K562 (cell line): ENCODE measurements around the gene SMU1. TPM values are rescaled to one million over a fixed set of nuclear protein-coding genes. Genes with fewer than 3 reads are reported as not detected.
A peak's percentile ranks its signal among the peaks of the same experiment; 100 is the strongest.

Experiments used
- HDAC3 ChIP-seq: fragments of 450-650 bp; IDR thresholded peaks from 2 replicates; pipeline ENCODE4 v1.6.1; 2018; ENCODE audit warnings: borderline replicate concordance, mild to moderate bottlenecking, moderate library complexity; ENCODE audit not compliant: partially characterized antibody
- MEIS2 ChIP-seq: fragments of 450-650 bp; IDR thresholded peaks from 2 replicates; pipeline ENCODE4 v1.6.1; 2014; ENCODE audit warnings: mild to moderate bottlenecking; ENCODE audit not compliant: partially characterized antibody
- NRF1 ChIP-seq, 2 experiments: fragments of 450-650 bp; IDR thresholded peaks in 1 of 2; conservative IDR thresholded peaks in 1 of 2; 2 replicates each; pipeline ENCODE4 v1.6.1; 2014; ENCODE audit warnings: mild to moderate bottlenecking in 2 of 2
- POLR2H ChIP-seq: IDR thresholded peaks from 2 replicates; pipeline ENCODE4 v1.6.1; 2016; ENCODE audit warnings: missing genetic modification characterization, low read depth, mild to moderate bottlenecking, control low read depth, missing compliant biosample characterization, moderate library complexity
- PTRF ChIP-seq: fragments of 450-650 bp; IDR thresholded peaks from 2 replicates; pipeline ENCODE4 v1.6.1; 2016; ENCODE audit warnings: mild to moderate bottlenecking, missing genetic modification characterization, missing compliant biosample characterization
- polyA plus RNA-seq, 8 experiments: library from polyadenylated mRNA; depleted of rRNA in 4 of 8; stranded (reverse) in 5 of 8; unstranded in 3 of 8; fragments of >200 nt; fragmentation: Nextera tagmentation in 2 of 8; fragmentation: Illumina TruSeq in 1 of 8; extraction: Ambion mirVana in 2 of 8; extraction: Trizol in 1 of 8; gene quantifications; 2 replicates each; pipeline versions ENCODE4 v1.2.1 to v1.2.3, GENCODE V29; 2011 to 2014; ENCODE audit warnings: inconsistent platforms in 1 of 8, missing spikeins in 1 of 8
- total RNA-seq, 7 experiments: library from RNA; depleted of rRNA in 6 of 7; stranded (reverse); fragments of >200 nt in 6 of 7; fragmentation: Illumina TruSeq in 2 of 7; extraction: Trizol in 2 of 7; gene quantifications; 2 replicates each; pipeline versions ENCODE4 v1.2.1 to v1.2.3, GENCODE V29; 2011 to 2021; ENCODE audit warnings: low replicate concordance in 1 of 7
- TF ChIP-seq, protein P1 (sequence below): sonication (generic); formaldehyde crosslinking; IDR thresholded peaks from 2 replicates; pipeline ENCODE4 v1.8.0; 2023; ENCODE audit warnings: mild to moderate bottlenecking, missing genetic modification reagents
- TF ChIP-seq, protein P2 (sequence below): fragments of 450-650 bp; formaldehyde crosslinking; IDR thresholded peaks from 2 replicates; pipeline ENCODE4 v1.4.0; 2020; ENCODE audit warnings: mild to moderate bottlenecking, moderate library complexity
- TF ChIP-seq, protein P3 (sequence below): sonication (generic); formaldehyde crosslinking; IDR thresholded peaks from 2 replicates; pipeline ENCODE4 v1.8.1; 2023; ENCODE audit warnings: missing genetic modification reagents, mild to moderate bottlenecking, borderline replicate concordance

The SMU1 gene
- total and polyA plus RNA-seq, 9 of the 15 experiments (the other 6 are each of a cell fraction or from before 2014, with no cell fraction given), result 13.2 to 33.4 (median 20.7) TPM

DNA sequence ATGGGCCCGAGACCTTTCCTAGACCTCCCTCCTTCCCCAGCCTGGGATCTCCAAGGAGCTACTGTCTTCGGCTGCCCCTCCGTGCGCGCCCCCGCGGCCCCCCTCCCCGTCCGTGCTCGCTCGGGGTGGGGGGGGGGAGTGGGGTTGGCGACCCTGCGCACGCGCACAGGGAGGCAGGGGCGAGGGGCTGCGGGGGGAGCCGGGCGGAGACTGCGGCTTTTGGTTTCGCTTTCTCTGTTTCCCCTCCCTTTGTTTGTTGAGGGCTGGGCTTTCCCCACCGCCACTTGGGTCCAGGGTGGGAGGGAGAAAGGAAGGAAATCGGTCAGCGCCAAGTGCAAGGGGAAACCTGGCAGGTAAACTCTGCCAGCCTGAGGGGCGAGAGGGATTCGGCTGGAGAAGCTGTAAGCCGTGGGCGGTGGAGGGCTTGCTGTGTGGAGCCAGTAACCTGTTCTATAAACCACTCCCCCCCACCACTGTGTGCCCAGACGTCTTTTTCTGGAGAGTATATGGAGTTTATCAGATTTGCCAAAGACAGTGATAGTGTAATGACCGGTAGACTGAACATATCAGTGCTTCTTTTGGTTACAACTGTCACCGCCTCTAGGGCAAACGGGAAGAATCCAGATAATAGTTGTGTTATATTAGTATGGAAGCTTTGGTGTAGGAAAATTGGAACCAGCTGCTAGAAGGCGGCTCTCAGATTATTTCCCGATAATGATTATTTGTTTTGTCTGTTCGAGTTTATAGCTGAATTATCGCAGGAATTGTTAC lies 50.7 kb downstream of the SMU1 start (continued):
- TF ChIP-seq PTRF (tag) (no peak), HDAC3 (no peak), NRF1 (conservative IDR thresholded peaks at IDR 0.05 in 1 of 2, IDR thresholded peaks at IDR 0.05 in 1 of 2) (peak; percentile 83 to 84), POLR2H (tag) (no peak), MEIS2 (peak; percentile 9)
- TF ChIP-seq, protein P1, sequence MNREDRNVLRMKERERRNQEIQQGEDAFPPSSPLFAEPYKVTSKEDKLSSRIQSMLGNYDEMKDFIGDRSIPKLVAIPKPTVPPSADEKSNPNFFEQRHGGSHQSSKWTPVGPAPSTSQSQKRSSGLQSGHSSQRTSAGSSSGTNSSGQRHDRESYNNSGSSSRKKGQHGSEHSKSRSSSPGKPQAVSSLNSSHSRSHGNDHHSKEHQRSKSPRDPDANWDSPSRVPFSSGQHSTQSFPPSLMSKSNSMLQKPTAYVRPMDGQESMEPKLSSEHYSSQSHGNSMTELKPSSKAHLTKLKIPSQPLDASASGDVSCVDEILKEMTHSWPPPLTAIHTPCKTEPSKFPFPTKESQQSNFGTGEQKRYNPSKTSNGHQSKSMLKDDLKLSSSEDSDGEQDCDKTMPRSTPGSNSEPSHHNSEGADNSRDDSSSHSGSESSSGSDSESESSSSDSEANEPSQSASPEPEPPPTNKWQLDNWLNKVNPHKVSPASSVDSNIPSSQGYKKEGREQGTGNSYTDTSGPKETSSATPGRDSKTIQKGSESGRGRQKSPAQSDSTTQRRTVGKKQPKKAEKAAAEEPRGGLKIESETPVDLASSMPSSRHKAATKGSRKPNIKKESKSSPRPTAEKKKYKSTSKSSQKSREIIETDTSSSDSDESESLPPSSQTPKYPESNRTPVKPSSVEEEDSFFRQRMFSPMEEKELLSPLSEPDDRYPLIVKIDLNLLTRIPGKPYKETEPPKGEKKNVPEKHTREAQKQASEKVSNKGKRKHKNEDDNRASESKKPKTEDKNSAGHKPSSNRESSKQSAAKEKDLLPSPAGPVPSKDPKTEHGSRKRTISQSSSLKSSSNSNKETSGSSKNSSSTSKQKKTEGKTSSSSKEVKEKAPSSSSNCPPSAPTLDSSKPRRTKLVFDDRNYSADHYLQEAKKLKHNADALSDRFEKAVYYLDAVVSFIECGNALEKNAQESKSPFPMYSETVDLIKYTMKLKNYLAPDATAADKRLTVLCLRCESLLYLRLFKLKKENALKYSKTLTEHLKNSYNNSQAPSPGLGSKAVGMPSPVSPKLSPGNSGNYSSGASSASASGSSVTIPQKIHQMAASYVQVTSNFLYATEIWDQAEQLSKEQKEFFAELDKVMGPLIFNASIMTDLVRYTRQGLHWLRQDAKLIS (CRISPR knock-in tag), result peak; percentile 16; the same call in 1 of the 2 replicates
- TF ChIP-seq, protein P2, sequence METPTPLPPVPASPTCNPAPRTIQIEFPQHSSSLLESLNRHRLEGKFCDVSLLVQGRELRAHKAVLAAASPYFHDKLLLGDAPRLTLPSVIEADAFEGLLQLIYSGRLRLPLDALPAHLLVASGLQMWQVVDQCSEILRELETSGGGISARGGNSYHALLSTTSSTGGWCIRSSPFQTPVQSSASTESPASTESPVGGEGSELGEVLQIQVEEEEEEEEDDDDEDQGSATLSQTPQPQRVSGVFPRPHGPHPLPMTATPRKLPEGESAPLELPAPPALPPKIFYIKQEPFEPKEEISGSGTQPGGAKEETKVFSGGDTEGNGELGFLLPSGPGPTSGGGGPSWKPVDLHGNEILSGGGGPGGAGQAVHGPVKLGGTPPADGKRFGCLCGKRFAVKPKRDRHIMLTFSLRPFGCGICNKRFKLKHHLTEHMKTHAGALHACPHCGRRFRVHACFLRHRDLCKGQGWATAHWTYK, result no peak
- TF ChIP-seq, protein P3, sequence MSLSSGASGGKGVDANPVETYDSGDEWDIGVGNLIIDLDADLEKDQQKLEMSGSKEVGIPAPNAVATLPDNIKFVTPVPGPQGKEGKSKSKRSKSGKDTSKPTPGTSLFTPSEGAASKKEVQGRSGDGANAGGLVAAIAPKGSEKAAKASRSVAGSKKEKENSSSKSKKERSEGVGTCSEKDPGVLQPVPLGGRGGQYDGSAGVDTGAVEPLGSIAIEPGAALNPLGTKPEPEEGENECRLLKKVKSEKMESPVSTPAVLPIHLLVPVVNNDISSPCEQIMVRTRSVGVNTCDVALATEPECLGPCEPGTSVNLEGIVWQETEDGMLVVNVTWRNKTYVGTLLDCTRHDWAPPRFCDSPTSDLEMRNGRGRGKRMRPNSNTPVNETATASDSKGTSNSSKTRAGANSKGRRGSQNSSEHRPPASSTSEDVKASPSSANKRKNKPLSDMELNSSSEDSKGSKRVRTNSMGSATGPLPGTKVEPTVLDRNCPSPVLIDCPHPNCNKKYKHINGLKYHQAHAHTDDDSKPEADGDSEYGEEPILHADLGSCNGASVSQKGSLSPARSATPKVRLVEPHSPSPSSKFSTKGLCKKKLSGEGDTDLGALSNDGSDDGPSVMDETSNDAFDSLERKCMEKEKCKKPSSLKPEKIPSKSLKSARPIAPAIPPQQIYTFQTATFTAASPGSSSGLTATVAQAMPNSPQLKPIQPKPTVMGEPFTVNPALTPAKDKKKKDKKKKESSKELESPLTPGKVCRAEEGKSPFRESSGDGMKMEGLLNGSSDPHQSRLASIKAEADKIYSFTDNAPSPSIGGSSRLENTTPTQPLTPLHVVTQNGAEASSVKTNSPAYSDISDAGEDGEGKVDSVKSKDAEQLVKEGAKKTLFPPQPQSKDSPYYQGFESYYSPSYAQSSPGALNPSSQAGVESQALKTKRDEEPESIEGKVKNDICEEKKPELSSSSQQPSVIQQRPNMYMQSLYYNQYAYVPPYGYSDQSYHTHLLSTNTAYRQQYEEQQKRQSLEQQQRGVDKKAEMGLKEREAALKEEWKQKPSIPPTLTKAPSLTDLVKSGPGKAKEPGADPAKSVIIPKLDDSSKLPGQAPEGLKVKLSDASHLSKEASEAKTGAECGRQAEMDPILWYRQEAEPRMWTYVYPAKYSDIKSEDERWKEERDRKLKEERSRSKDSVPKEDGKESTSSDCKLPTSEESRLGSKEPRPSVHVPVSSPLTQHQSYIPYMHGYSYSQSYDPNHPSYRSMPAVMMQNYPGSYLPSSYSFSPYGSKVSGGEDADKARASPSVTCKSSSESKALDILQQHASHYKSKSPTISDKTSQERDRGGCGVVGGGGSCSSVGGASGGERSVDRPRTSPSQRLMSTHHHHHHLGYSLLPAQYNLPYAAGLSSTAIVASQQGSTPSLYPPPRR, result no peak
